HG02981 (cell line): ENCODE data around the gene TEKT4.
"Not testable (repeated sequence)": the region's sequence is repeated elsewhere in the genome, so short reads cannot be mapped to it uniquely, and the experiment has no call there.

Experiments used
- ATAC-seq: cut with Tn5 transposase; IDR thresholded peaks from one replicate; pipeline ENCODE4 v1.9.1; 2021; ENCODE audit warnings: mild to moderate bottlenecking, moderate library complexity; ENCODE audit not compliant: unreplicated experiment

The TEKT4 gene

GRCh38 chr2:94875820-94876522, 4.7 kb downstream of the TEKT4 start:
- ATAC-seq: no peak

DNA sequence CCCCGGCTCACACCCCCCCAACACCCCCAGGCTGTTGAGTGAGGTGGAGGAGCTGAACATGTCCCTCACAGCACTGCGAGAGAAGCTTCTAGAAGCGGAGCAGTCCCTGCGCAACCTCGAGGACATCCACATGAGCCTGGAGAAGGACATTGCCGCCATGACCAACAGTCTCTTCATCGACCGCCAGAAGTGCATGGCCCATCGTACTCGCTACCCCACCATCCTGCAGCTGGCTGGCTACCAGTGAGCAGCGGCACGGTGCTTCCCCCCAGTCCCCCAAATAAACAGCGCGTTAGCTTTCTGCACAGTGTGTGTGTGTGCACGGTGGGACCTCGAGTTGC, 5.3 kb downstream of the TEKT4 start:
- no peak for ATAC-seq

- no peak for ATAC-seq
These were observed 5.9 kb downstream of the TEKT4 start for GRCh38 chr2:94877129-94877528.

- not testable (repeated sequence) for ATAC-seq
These were observed 7.3 kb downstream of the TEKT4 start for GRCh38 chr2:94878575-94878974.

GRCh38 chr2:94879314-94879981, 8.2 kb downstream of the TEKT4 start:
- no peak for ATAC-seq

DNA sequence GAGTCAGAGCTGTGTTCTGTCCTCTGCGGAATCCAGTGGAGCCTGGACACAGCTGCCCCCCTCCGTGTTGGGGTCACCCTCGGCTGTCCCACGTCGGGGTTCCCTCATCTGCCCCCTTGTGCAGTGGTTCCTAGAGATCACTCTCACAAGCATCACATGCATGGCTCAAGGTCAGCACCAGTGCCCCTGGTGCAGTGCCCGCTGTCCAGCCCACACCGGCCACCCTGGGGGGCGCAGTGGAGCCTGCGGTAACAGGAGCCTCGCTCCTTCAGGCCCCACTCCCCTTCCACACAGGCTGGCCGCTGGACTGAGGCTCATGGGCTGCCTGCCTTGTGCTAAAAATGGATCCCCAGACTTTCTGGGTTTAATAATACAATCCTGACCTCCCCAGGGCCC, 8.8 kb downstream of the TEKT4 start:
- ATAC-seq: no peak

DNA sequence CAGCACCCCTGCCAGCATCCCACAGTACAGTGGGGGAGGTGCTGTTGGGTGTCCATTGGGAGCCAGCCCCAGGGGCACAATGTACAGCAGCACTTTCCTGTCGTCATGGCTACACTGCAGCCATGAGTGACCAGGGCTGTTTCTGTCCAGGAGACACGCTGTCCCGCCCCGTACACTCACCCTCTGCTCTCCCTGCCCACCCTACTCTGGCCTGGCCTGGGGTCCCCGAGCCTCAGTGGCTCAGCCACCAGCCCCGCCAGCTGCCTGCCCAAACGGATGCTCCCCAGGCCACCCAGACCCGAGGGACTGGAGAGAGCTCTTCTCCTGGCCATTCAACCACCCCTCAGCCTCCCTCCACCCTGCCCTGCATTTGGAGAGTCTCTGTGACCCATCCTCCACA, 9.3 kb downstream of the TEKT4 start:
- ATAC-seq: no peak

DNA sequence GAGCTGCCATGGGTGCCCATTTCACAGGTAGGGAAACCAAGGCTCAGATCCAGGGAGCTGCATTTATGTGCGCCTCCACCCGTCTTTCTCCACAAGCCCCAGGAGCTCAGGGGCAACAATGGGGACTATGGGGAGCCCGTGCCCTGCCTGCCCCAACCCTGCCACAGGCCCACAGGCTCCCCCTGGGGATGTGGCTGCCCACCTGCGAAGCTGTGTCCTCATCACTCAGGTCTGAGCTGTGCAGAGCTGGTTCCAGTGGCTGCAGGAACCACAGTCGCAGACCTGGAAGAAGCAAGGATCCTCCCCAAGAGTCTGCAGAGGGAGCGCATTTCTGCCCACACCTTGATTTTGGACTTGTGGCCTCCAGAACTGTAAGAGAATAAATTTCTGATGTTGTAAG, 9.8 kb downstream of the TEKT4 start:
- ATAC-seq: no peak

DNA sequence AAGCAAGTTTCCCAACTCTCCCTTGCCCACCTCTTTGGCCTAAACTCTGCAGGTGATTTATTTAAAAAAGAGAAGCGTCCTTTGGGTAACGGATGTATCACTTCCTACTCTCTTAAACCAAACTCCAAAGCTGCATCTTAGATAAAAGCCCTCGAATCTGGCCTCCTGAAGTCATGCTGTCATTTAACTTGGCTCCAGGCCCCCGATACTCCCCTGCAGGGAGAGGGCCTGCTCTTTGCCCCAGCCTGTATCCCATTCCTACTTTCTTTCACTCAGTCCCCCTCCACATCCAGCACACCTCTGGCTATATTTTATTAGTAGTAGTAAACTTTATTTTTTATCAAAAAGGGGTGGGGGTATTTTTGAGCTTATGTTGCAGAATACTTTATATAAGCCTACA, 19.0 kb downstream of the TEKT4 start:
- ATAC-seq: no peak

GRCh38 chr2:94895273-94895672, 24.0 kb downstream of the TEKT4 start:
- ATAC-seq: not testable (repeated sequence)

GRCh38 chr2:94906976-94907375, 35.7 kb downstream of the TEKT4 start:
- ATAC-seq: not testable (repeated sequence)

GRCh38 chr2:94923196-94923595, 52.0 kb downstream of the TEKT4 start:
- ATAC-seq: no peak

GRCh38 chr2:94924999-94925398, 53.8 kb downstream of the TEKT4 start:
- not testable (repeated sequence) for ATAC-seq
